ENCODE data around the gene DAD1.
A peak's percentile ranks its signal among the peaks of the same experiment; 100 is the strongest.
"Not testable (repeated sequence)": the region's sequence is repeated elsewhere in the genome, so short reads cannot be mapped to it uniquely, and the experiment has no call there.

DAD1 gene

GRCh38 chr14:22589096-22589839, at the start of gene DAD1:
Gene DAD1 (minus strand): TSS chr14:22589224. CDS start chr14:22589157, 67 bp downstream.
- peak; percentile 100 for DNase-seq (ENCODE audit: low spot score)

DNA sequence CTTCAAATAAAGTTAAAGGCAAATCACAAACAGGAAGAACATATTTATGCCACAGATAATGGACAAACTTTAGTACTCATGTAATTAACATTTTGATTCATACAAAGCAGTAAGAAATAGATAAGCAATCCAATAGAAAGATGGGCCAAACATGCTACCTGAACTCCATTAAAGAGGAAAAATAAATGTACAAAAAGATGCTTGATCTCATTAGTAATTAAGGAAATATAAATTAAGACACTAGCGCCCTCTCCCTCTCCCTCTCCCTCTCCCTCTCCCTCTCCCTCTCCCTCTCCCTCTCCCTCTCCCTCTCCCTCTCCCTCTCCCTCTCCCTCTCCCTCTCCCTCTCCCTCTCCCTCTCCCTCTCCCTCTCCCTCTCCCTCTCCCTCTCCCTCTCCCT, 47.0 kb upstream of the DAD1 start:
- not testable (repeated sequence) for DNase-seq (ENCODE audit: low spot score)

GRCh38 chr14:22634233-22634900, 45.3 kb upstream of the DAD1 start:
- no peak for DNase-seq (ENCODE audit: low spot score)

GRCh38 chr14:22630486-22630885, 41.5 kb upstream of the DAD1 start:
- no peak for DNase-seq (ENCODE audit: low spot score)

DNA sequence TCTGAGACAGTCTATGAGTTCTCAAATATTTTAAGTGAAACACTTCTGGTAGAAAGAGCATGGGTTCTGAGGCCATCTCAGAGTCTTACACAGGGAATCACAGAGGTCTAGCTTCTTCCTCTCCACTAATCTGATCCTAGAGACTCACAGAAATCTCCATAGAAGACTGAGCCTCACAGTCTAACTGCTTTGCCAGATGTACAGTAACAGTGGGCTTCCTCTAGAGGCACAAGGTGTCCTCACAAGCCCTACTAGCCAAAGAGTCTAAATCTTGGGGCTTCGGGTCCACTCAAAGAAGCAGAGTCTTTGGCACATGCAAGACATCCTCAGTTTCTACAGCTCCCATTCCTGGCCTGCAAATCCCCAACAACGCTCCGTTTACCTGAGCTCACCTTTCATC, 41.0 kb upstream of the DAD1 start:
- no peak for DNase-seq (ENCODE audit: low spot score)

GRCh38 chr14:22629361-22629760, 40.3 kb upstream of the DAD1 start:
- DNase-seq (ENCODE audit: low spot score): no peak

- no peak for DNase-seq (ENCODE audit: low spot score)
Measured at GRCh38 chr14:22627506-22628263, 38.7 kb upstream of the DAD1 start.

GRCh38 chr14:22626590-22626989, 37.6 kb upstream of the DAD1 start:
- no peak for DNase-seq (ENCODE audit: low spot score)

DNA sequence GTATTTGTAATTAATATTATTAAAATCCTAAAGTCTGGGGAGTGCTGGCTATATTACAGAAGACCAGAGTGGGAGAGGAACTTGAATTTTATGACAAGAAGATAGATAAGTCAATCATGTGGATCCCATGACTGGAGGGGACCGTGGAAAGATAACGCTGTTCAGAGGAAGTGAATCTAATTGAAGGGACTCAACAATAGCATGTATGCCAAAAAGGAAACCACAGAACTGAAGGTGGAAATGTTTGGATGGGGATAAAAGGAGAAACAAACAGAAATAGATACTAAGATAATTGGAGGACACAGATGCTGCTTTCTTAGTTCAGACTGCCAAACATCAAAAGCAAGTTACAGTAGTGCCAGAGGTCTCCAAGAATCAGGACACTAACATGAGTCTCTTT, 34.0 kb upstream of the DAD1 start:
- DNase-seq (ENCODE audit: low spot score): no peak

- DNase-seq (ENCODE audit: low spot score): no peak
Measured at GRCh38 chr14:22622255-22622654, 33.2 kb upstream of the DAD1 start.

GRCh38 chr14:22615765-22616164, 26.7 kb upstream of the DAD1 start:
- DNase-seq (ENCODE audit: low spot score): not testable (repeated sequence)

GRCh38 chr14:22614240-22614799, 25.3 kb upstream of the DAD1 start:
- DNase-seq (ENCODE audit: low spot score): no peak

DNA sequence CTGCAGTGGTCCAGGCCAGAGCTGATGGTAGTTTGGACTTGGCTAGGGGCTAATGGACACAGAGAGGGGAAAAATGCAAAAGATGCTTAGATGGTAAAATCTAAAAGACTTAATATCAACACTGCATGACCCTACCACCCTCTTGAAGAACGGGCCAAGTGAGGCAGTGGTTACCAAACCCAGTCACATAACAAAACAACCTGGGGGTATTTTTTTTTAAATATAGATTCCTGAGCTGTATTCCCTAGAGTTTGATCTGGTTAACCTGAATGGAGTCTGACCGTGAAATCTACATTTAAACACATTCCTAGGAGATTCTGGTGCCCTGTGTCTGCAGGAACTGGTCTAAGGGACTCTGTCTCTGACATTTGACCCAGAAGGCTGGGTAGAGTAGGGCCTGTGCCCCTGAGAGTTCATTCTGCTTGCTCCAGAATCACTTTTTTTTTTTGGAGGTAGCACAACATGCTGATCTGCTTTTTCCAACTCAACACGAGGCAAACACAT, 24.8 kb upstream of the DAD1 start:
- DNase-seq (ENCODE audit: low spot score): no peak

- DNase-seq (ENCODE audit: low spot score): no peak
Measured at GRCh38 chr14:22613106-22613695, 24.2 kb upstream of the DAD1 start.

DNA sequence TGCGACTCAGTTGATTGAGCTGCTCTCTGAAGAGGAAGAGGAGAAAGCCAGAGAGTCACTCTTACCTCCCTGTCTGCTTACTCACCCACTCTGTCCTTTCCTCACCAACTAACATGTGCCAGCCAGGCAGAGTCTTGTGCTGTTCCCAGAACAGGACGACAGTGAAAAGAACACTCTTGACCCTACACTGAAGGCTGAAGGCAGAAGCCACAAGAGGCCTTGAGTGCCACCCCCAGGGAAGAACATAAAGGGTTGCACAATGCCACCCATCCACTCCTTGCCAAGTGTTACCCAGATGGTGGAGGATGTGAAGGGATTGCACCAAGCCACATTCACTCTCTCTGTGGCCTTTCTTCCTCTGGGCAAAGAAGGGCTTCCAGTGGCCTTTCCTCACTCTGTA, 21.9 kb upstream of the DAD1 start:
- no peak for DNase-seq (ENCODE audit: low spot score)

DNA sequence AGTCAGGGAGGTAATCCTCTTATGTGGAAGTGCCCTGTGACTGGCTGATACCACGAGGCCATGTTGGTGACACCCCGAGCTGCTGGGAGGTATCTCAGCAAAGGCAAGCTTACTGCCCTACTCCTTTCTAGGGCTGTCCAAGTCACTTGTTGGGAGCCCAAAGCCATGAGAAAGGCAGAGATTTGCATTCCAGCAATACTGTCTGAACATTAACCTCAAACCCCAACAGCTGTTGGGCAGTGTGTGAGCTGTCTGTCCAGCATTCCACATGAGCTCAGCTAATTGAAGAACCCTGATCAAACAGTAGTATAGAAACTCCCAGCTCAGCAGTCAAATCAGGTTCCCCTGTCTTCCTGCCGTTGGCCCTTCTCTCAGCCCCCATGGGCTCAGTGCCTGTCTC, 18.3 kb upstream of the DAD1 start:
- no peak for DNase-seq (ENCODE audit: low spot score)

GRCh38 chr14:22606380-22606779, 17.4 kb upstream of the DAD1 start:
- DNase-seq (ENCODE audit: low spot score): no peak

DNA sequence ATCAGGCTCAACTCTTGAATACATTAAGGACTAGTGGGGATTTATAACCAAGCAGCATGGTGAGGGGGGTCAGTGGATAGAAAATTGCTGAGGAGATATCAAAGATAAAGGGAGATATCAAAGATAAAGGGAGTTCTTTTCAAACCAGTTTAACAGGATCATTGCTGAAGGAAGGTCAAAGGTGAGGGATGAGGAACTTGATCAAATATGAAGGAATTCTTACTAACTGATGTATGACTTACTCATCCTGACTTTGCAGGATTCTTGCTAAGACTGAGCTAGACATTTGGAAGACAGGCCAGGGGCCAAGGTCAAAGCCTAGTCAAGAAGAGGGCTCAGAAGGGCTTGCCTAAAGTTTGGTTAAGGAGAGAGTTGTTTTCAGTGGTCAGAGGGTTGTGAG, 13.8 kb upstream of the DAD1 start:
- DNase-seq (ENCODE audit: low spot score): no peak

- DNase-seq (ENCODE audit: low spot score): no peak
Measured at GRCh38 chr14:22601996-22602395, 13.0 kb upstream of the DAD1 start.

DNA sequence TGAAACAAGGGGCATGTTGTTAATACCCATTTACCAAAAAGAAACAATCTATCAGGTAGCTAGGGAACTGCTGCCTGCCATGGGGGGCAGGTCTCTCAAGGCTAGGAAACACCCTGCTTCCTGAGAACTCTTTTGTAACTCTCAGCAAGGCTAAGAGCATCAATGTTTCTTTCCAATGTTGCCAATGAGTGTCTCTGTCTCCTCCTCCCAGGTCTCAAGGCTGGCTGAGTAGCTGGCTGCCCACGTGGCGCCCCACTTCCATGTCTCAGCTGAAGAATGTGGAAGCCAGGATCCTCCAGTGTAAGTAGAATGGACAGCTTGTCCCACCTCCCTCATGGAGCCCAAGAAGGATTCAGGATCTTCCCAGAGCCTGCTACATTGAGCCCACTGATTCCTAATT, 12.4 kb upstream of the DAD1 start:
- no peak for DNase-seq (ENCODE audit: low spot score)

GRCh38 chr14:22600027-22600426, 11.0 kb upstream of the DAD1 start:
- DNase-seq (ENCODE audit: low spot score): no peak

DNA sequence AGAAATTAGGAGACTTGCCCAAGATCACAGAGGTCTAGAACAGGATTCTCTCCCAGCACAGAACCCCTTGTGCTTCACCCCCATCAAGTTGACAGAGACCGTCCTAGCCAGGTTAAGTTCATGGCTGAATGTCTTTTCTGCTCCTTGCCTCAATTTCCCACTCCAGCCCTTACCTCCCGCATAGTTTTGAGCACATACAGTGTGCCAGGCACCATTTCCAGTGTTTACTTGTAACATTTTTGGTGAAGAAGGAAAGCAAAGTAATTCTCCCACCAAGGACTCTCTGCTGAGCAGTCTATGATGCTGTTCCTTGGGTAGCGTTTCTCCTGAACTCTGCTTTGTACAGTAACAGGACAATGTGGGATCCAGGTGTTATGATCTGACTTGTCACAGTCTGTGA, 10.3 kb upstream of the DAD1 start:
- DNase-seq (ENCODE audit: low spot score): no peak

All from hematopoietic multipotent progenitor cell treated with erythropoietin and hydrocortisone succinate and interleukin-3 and kit ligand, for 17 days (in vitro differentiated cells).